Aorta (tissue), 5 donors: ENCODE measurements around the gene CRCP. TPM values are rescaled to one million over a fixed set of nuclear protein-coding genes. Genes with fewer than 3 reads are reported as not detected.
"Not testable (repeated sequence)": the region's sequence is repeated elsewhere in the genome, so short reads cannot be mapped to it uniquely, and the experiment has no call there.

Source experiments
- ATAC-seq: fragments of 200-7000 bp; cut with Tn5 transposase; one replicate; pipeline ENCODE4 v1.9.1; 2022; ENCODE audit warnings: moderate library complexity; ENCODE audit not compliant: low FRiP score
- DNase-seq, 2 donors: peaks; one replicate each; pipeline ENCODE4 v3.0.0-alpha.2; 2020
- H3K27ac ChIP-seq, 2 donors: one replicate each; pipeline ENCODE4 v1.5.1; 2013; ENCODE audit warnings: low read length in 2 of 2, mild to moderate bottlenecking in 2 of 2, moderate library complexity in 2 of 2, control low read depth in 1 of 2, inconsistent platforms in 1 of 2, low read depth in 1 of 2
- H3K27me3 ChIP-seq, 2 donors: one replicate each; pipeline ENCODE4 v1.6.1; 2013; ENCODE audit warnings: control low read depth in 1 of 2, low read length in 1 of 2, mild to moderate bottlenecking in 1 of 2, moderate library complexity in 1 of 2; ENCODE audit not compliant: insufficient read depth in 2 of 2, control insufficient read depth in 1 of 2
- H3K36me3 ChIP-seq, 2 donors: one replicate each; pipeline ENCODE4 v1.6.1; 2013; ENCODE audit warnings: control low read depth in 1 of 2, low read length in 1 of 2, mild to moderate bottlenecking in 1 of 2; ENCODE audit not compliant: insufficient read depth in 2 of 2, control insufficient read depth in 1 of 2
- H3K4me1 ChIP-seq, 2 donors: one replicate each; pipeline ENCODE4 v1.6.1; 2013; ENCODE audit warnings: low read length in 2 of 2, control low read depth in 1 of 2, mild to moderate bottlenecking in 1 of 2, moderate library complexity in 1 of 2; ENCODE audit not compliant: insufficient read depth in 2 of 2, control insufficient read depth in 1 of 2
- H3K4me3 ChIP-seq, 2 donors: one replicate each; pipeline ENCODE4 v1.5.1; 2013; ENCODE audit warnings: low read length in 2 of 2, control low read depth in 1 of 2, mild to moderate bottlenecking in 1 of 2
- H3K9me3 ChIP-seq: one replicate; pipeline ENCODE4 v1.6.1; 2013; ENCODE audit warnings: mild to moderate bottlenecking, low read length; ENCODE audit not compliant: control insufficient read depth
- whole genome bisulfite sequencing, 2 donors: extraction: QIAGEN DNeasy Blood & Tissue Kit; methylation state at CpG; one replicate each; pipeline ENCODE4 v1.1.7; 2013; 5-methylcytosine and 5-hydroxymethylcytosine counted together
- intact Hi-C, 2 donors: fragments of 100-400 bp; cut with DNase I; formaldehyde crosslinking; loops; one replicate each; pipeline versions ENCODE4 v1.14.2 to v1.15.0; 2022
- polyA plus RNA-seq, 2 donors: library from polyadenylated mRNA; stranded (reverse); fragments of 200-250 nt; gene quantifications; one replicate each; pipeline ENCODE4 v1.2.3, GENCODE V29; 2013
- total RNA-seq, 2 donors: library from RNA; stranded (reverse); fragmentation: NEBNext Ultra II Directional; extraction: Animal tissue kit (Norgen Biotek cat#: 25700); gene quantifications; one replicate each; pipeline ENCODE4 v1.2.1, GENCODE V29; 2021
- donor health status: healthy with polysubstance abuse.
- donor health status: Bipolar disorder and iron deficiency.
- donor health status: DM: no; HTN: no; CAD: no.
- donor health status: DM: no; HTN: no; CAD: no.
- donor health status: DM: yes; HTN: yes; CAD: no.

CRCP gene
- total and polyA plus RNA-seq, 4 donors: 16.8 to 29.5 (median 25.4) TPM

- peaks cover 2% of the 10 kb centered on the region for H3K9me3 ChIP-seq
- DNase-seq (peak in 1 of 2 donors; percentile 24), ATAC-seq (no peak)
- WGBS, 2 donors: 94 to 95% methylated on average over 11 of the region's 11 CpGs
- H3K27ac ChIP-seq: no peak overlapping the region
- intact Hi-C loops: no loop called here
- no peaks in the 10 kb centered on the region for H3K27me3 ChIP-seq
- H3K4me1 ChIP-seq: no peaks in the 10 kb centered on the region
- H3K36me3 ChIP-seq: peaks cover 5 to 6% of the 10 kb centered on the region in 2 donors
- H3K4me3 ChIP-seq: no peak overlapping the region
These were observed 39.0 kb downstream of the CRCP start for GRCh38 chr7:66153691-66154090.

DNA sequence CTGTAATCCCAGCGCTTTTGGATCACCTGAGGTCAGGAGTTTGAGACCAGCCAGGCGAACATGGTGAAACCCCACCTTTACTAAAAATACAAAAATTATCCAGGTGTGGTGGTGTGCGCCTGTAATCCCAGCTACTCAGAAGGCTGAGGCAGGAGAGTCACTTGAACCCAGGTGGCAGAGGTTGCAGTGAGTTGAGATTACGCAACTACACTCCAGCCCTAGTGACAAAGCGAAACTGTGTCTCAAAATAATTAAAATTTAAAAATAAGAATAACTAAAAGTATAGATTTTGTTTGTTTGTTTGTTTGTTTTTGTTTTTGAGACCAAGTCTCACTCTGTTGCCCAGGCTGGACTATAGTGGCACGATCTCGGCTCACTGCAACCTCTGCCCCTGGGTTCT, 41.4 kb downstream of the CRCP start:
- H3K4me3 ChIP-seq, H3K27ac ChIP-seq, H3K36me3 ChIP-seq, intact Hi-C loops, H3K9me3 ChIP-seq, ATAC-seq, H3K4me1 ChIP-seq, H3K27me3 ChIP-seq: not testable (repeated sequence)
- DNase-seq: peak in 1 of 2 donors; percentile 5
- WGBS, 2 donors: 98 to 99% methylated on average over 7 of the region's 7 CpGs

DNA sequence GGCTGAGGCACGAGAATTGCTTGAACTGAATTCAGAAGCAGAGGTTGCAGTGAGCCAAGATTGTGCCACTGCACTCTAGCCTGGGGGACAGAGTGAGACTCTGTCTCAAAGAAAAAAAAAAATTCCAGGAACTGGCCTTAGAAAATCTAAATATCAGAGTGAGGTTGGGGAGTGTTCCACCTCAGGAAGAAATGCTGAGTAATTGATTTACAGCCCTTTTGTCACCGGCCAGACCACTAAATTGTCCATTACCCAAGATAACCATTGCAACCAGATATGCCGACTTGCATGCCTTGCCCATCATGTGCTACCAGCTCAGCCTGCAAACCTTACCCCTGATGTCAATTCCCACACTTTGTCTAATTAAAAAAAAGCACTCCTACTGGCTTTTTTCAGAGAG, 42.4 kb downstream of the CRCP start:
- no peak for DNase-seq
- no peak for ATAC-seq
- Histone ChIP-seq H3K9me3 (peaks cover 2% of the 10 kb centered on the region), H3K4me3 (no peak overlapping the region), H3K27me3 (no peaks in the 10 kb centered on the region), H3K27ac (no peak overlapping the region), H3K4me1 (no peaks in the 10 kb centered on the region), H3K36me3 (peaks cover 5 to 6% of the 10 kb centered on the region in 2 donors)
- 67 to 80% methylated on average over 3 of the region's 3 CpGs for WGBS, 2 donors
- intact Hi-C loops: no loop called here

- H3K4me3 ChIP-seq: no peak overlapping the region
- no peaks in the 10 kb centered on the region for H3K27me3 ChIP-seq
- ATAC-seq: no peak
- no peak for DNase-seq
- peaks cover 0 to 2% of the 10 kb centered on the region in 2 donors for H3K36me3 ChIP-seq
- intact Hi-C loops: no loop called here
- no peaks in the 10 kb centered on the region for H3K4me1 ChIP-seq
- 81 to 82% methylated on average over 4 of the region's 4 CpGs for WGBS, 2 donors
- peaks cover 2% of the 10 kb centered on the region for H3K9me3 ChIP-seq
- no peak overlapping the region for H3K27ac ChIP-seq
These were observed 48.0 kb downstream of the CRCP start for GRCh38 chr7:66162622-66163021.

GRCh38 chr7:66163186-66163610, 48.6 kb downstream of the CRCP start:
- no peak overlapping the region for H3K27ac ChIP-seq
- WGBS, 2 donors: 80 to 84% methylated on average over 1 of the region's 1 CpG

DNA sequence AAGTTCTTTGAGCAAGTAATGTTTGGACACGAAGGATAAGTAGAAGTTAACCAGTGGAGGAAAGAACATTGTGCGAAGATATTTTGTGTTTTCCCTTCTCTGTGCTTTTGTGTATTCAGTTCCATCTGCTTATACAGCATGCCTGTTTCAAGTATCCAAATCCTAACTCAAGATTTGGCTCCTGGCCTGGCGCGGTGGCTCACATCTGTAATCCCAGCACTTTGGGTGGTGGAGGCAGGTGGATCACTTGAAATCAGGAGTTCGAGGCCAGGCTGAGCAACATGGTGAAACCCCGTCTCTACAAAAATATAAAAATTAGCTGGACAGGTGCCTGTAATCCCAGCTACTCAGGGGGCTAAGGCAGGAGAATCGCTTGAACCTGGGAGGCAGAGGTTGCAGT, 49.7 kb downstream of the CRCP start:
- Histone ChIP-seq H3K9me3 (no peaks in the 10 kb centered on the region), H3K27ac (no peak overlapping the region), H3K4me1 (no peaks in the 10 kb centered on the region), H3K36me3 (no peaks in the 10 kb centered on the region), H3K27me3 (no peaks in the 10 kb centered on the region), H3K4me3 (no peak overlapping the region)
- DNase-seq (no peak), ATAC-seq (no peak)
- intact Hi-C loops: no loop called here
- WGBS, 2 donors: 83 to 84% methylated on average over 7 of the region's 7 CpGs

More at GRCh38 chr7:66163186-66163610, 48.6 kb downstream of the CRCP start:
- intact Hi-C loops: no loop called here
- Histone ChIP-seq H3K4me1 (no peaks in the 10 kb centered on the region), H3K36me3 (peaks cover 0 to 1% of the 10 kb centered on the region in 2 donors), H3K27me3 (no peaks in the 10 kb centered on the region), H3K4me3 (no peak overlapping the region), H3K9me3 (peaks cover 1% of the 10 kb centered on the region)
- DNase-seq (no peak), ATAC-seq (no peak)

GRCh38 chr7:66167773-66168387, 53.2 kb downstream of the CRCP start:
- H3K36me3 ChIP-seq: no peaks in the 10 kb centered on the region
- ATAC-seq: no peak
- no peaks in the 10 kb centered on the region for H3K9me3 ChIP-seq
- no peak overlapping the region for H3K4me3 ChIP-seq
- H3K27ac ChIP-seq: no peak overlapping the region
- intact Hi-C loops: no loop called here
- no peaks in the 10 kb centered on the region for H3K4me1 ChIP-seq
- DNase-seq: no peak
- no peaks in the 10 kb centered on the region for H3K27me3 ChIP-seq
- 63% methylated on average over 7 of the region's 7 CpGs for WGBS, 2 donors

- 94 to 99% methylated on average over 2 of the region's 2 CpGs for WGBS, 2 donors
- Histone ChIP-seq H3K27ac (no peak overlapping the region), H3K4me3 (no peak overlapping the region), H3K9me3 (no peaks in the 10 kb centered on the region), H3K4me1 (no peaks in the 10 kb centered on the region), H3K27me3 (no peaks in the 10 kb centered on the region), H3K36me3 (no peaks in the 10 kb centered on the region)
- no peak for DNase-seq
- ATAC-seq: no peak
- intact Hi-C loops: no loop called here
These were observed 55.0 kb downstream of the CRCP start for GRCh38 chr7:66169616-66170015.
